ENCODE measurements around the gene MARCHF7. TPM values are rescaled to one million over a fixed set of nuclear protein-coding genes. Genes with fewer than 3 reads are reported as not detected.

MARCHF7 gene
- total and polyA plus RNA-seq, 2 of the 8 experiments (the other 6 are each of a cell fraction or from before 2014, with no cell fraction given): 18.3 to 116 TPM

DNA sequence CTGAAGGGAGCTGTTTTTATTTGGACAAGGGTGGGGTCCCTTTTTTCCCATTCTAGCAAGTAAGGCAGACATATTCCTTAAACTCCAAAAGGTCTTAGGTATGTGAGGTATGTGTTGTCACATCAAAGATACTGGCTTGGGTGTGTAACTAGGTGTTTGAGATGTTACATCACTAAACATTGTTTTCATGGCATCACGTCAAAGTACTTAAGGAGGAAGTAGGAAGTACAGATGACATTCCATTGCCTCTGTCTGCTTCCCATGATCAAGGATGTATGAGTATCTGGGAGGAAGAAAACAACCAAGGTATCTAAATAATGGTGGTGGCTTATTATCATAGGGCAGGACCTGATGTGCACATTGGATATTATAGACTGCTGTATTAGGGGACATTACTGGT is 46.4 kb downstream of the MARCHF7 start:
- H4K91ac ChIP-seq (replicated peaks; ENCODE audit: insufficient read length, low read length): no peak overlapping the region
- no peak overlapping the region for H3K18ac ChIP-seq (ENCODE audit: extremely low read depth, low read length)
- no peak overlapping the region for H3K4me2 ChIP-seq (ENCODE audit: insufficient read depth in 1 of 2, low read depth in 2 of 2, low read length in 2 of 2)
- no peak overlapping the region for H4K8ac ChIP-seq (ENCODE audit: extremely low read depth, insufficient read depth, low read length)
- DNase-seq (ENCODE audit: low read depth in 1 of 2, low spot score in 2 of 2) (no peak), FAIRE-seq (no peak)
- no peaks in the 10 kb centered on the region; the same call in 1 of the 2 replicates for H3K23me2 ChIP-seq (ENCODE audit: low read depth, low read length)
- no peak overlapping the region for H2AK5ac ChIP-seq (ENCODE audit: low read depth, low read length)
- H2BK15ac ChIP-seq (ENCODE audit: low read length): no peak overlapping the region
- H3K56ac ChIP-seq (replicated peaks; ENCODE audit: insufficient read length, low read depth, low read length): no peak overlapping the region
- H3K27me3 ChIP-seq (replicated peaks in 1 of 4; ENCODE audit: control insufficient read depth in 3 of 4, extremely low read depth in 1 of 4, insufficient read depth in 3 of 4, low read length in 3 of 4): no peaks in the 10 kb centered on the region
- H4K20me1 ChIP-seq (replicated peaks in 1 of 2; ENCODE audit: control insufficient read depth in 1 of 2, insufficient read depth in 2 of 2, low read length in 2 of 2): peaks cover 5% of the 10 kb centered on the region in 2 experiments
- no peak overlapping the region for H3K9ac ChIP-seq (replicated peaks in 1 of 4; ENCODE audit: extremely low read depth in 1 of 4, low read depth in 3 of 4, low read length in 3 of 4)
- H2BK120ac ChIP-seq (replicated peaks; ENCODE audit: low read depth, low read length): no peak overlapping the region
- 0 out of 2 replicates have a peak overlapping the region, but pooled peaks have one; percentile 11 for H3K27ac ChIP-seq (ENCODE audit: low read depth, low read length)
- H3K79me1 ChIP-seq (ENCODE audit: low read depth, low read length): no peaks in the 10 kb centered on the region; the same call in 1 of the 2 replicates
- no peaks in the 10 kb centered on the region for H3K9me3 ChIP-seq (ENCODE audit: insufficient read depth in 2 of 2, low read depth in 1 of 2, low read length in 1 of 2)
- H2BK12ac ChIP-seq (ENCODE audit: low read depth, low read length): no peak overlapping the region
- 100% methylated on average over 1 of the region's 1 CpG; no CpG with 5 or more reads in 1 of the 2 experiments for WGBS, 2 experiments (ENCODE audit: extremely low coverage in 1 of 2, insufficient coverage in 1 of 2, insufficient read length in 1 of 2, insufficient replicate concordance in 2 of 2, low coverage in 1 of 2, low lambda C conversion rate in 2 of 2, missing lambda C conversion rate in 1 of 2)
- H3K4me3 ChIP-seq (ENCODE audit: extremely low read depth in 1 of 4, insufficient read depth in 2 of 4, low read depth in 3 of 4, low read length in 4 of 4): no peak overlapping the region
- H3K36me3 ChIP-seq (ENCODE audit: control insufficient read depth in 2 of 4, insufficient read depth in 4 of 4, low read length in 3 of 4): peaks cover 9 to 75% (median 30%) of the 10 kb centered on the region in 4 experiments
- no peak overlapping the region for H4K5ac ChIP-seq (ENCODE audit: insufficient read length, low read depth, low read length)
- no peak overlapping the region for H3K4ac ChIP-seq (replicated peaks; ENCODE audit: insufficient read length, low read depth, low read length)
- no peak overlapping the region for H2BK5ac ChIP-seq (ENCODE audit: low read depth, low read length)
- no peak overlapping the region for H3K23ac ChIP-seq (ENCODE audit: insufficient read length)
- H3K14ac ChIP-seq (ENCODE audit: insufficient read length): no peak overlapping the region
- H2BK20ac ChIP-seq (ENCODE audit: low read length): no peak overlapping the region
- POLR2A ChIA-PET (ENCODE audit: partially characterized antibody): interaction anchor here (0.7 to 1.3 kb wide), 2 partner anchors 15 to 77 kb away, joined by 3 to 4 read pairs; no protein-coding TSS in a partner anchor
- CTCF ChIA-PET (ENCODE audit: partially characterized antibody): interaction anchor here (1.0 to 1.6 kb wide), 5 partner anchors 11 to 181 kb away, joined by 3 to 6 read pairs (median 3); no protein-coding TSS in a partner anchor
- H3K4me1 ChIP-seq (replicated peaks in 1 of 4; ENCODE audit: control insufficient read depth in 3 of 4, insufficient read depth in 4 of 4, low read length in 3 of 4): no peaks in the 10 kb centered on the region
- peaks cover 0 to 30% of the 10 kb centered on the region in 2 experiments; a peak in 3 of 4 replicates for H3K79me2 ChIP-seq (ENCODE audit: control insufficient read depth in 1 of 2, insufficient read depth in 2 of 2, low read length in 2 of 2)
- H2AFZ ChIP-seq (ENCODE audit: low read length): no peak overlapping the region
- TF ChIP-seq JUND (IDR thresholded peaks at IDR 0.05; ENCODE audit: low read length): no peak
- no peak for TF ChIP-seq EZH2 (IDR thresholded peaks at IDR 0.05; ENCODE audit: low read depth, low read length, severe bottlenecking)
- no peak for TF ChIP-seq GTF2F1 (IDR thresholded peaks at IDR 0.05; ENCODE audit: borderline replicate concordance, low read depth, low read length)
- no peak for TF ChIP-seq YY1 (IDR thresholded peaks at IDR 0.05; ENCODE audit: low read depth, low read length)
- TF ChIP-seq USF2 (IDR thresholded peaks at IDR 0.05; ENCODE audit: low read length): no peak
- TF ChIP-seq CTCF (IDR thresholded peaks at IDR 0.05; ENCODE audit: control extremely low read depth in 1 of 3, insufficient read depth in 1 of 3, low read depth in 1 of 3, low read length in 3 of 3): no peak
- no peak for TF ChIP-seq CBX5 (IDR thresholded peaks at IDR 0.05; ENCODE audit: low read depth, low read length)
- no peak for TF ChIP-seq POLR2AphosphoS5 (IDR thresholded peaks at IDR 0.05; ENCODE audit: low read depth, low read length)
- TF ChIP-seq NRF1 (IDR thresholded peaks at IDR 0.05; ENCODE audit: low read depth, low read length): no peak
- no peak for TF ChIP-seq KDM5A (IDR thresholded peaks at IDR 0.05; ENCODE audit: low read length)
- TF ChIP-seq SP1 (IDR thresholded peaks at IDR 0.05; ENCODE audit: low read depth, low read length): no peak

Measured in H1 (cell line).